H9 (cell line): ENCODE results near the gene LENG9. TPM values are rescaled to one million over a fixed set of nuclear protein-coding genes. Genes with fewer than 3 reads are reported as not detected.

Experiments
- DNase-seq: peaks from one replicate; pipeline ENCODE4 v3.0.0-alpha.2; 2017
- H2AFZ ChIP-seq: one replicate; pipeline ENCODE4 v1.6.1; 2013; ENCODE audit warnings: mild to moderate bottlenecking, low read length, control low read depth, moderate library complexity
- H2AK5ac ChIP-seq: 2 replicates; pipeline ENCODE4 v1.6.1; 2013; ENCODE audit warnings: low read length, control low read depth, mixed read lengths; ENCODE audit not compliant: insufficient read length
- H2BK120ac ChIP-seq: one replicate; pipeline ENCODE4 v1.6.1; 2013; ENCODE audit warnings: low read depth, mild to moderate bottlenecking, low read length, control low read depth, inconsistent platforms; ENCODE audit not compliant: poor library complexity, severe bottlenecking
- H2BK12ac ChIP-seq: 2 replicates; pipeline ENCODE4 v1.6.1; 2013; ENCODE audit warnings: low read length, control low read depth, mixed read lengths, low read depth; ENCODE audit not compliant: insufficient read length
- H2BK15ac ChIP-seq: 2 replicates; pipeline ENCODE4 v1.6.1; 2013; ENCODE audit warnings: low read depth, low read length, control low read depth
- H2BK20ac ChIP-seq: one replicate; pipeline ENCODE4 v1.6.1; 2013; ENCODE audit warnings: low read depth, mild to moderate bottlenecking, low read length, control low read depth, inconsistent platforms; ENCODE audit not compliant: poor library complexity, severe bottlenecking
- H2BK5ac ChIP-seq: 2 replicates; pipeline ENCODE4 v1.6.1; 2013; ENCODE audit warnings: low read length, control low read depth, mixed read lengths; ENCODE audit not compliant: insufficient read length
- H3K14ac ChIP-seq: 2 replicates; pipeline ENCODE4 v1.6.1; 2013; ENCODE audit warnings: low read length, control low read depth; ENCODE audit not compliant: insufficient read depth
- H3K18ac ChIP-seq: 2 replicates; pipeline ENCODE4 v1.6.1; 2013; ENCODE audit warnings: low read depth, mild to moderate bottlenecking, mixed read lengths, low read length, control low read depth; ENCODE audit not compliant: insufficient read length
- H3K23ac ChIP-seq: 2 replicates; pipeline ENCODE4 v1.6.1; 2013; ENCODE audit warnings: low read length, control low read depth, mixed read lengths, low read depth; ENCODE audit not compliant: insufficient read length
- H3K23me2 ChIP-seq: 2 replicates; pipeline ENCODE4 v1.6.1; 2013; ENCODE audit warnings: low read depth, mild to moderate bottlenecking, mixed read lengths, low read length, control low read depth; ENCODE audit not compliant: insufficient read length, poor library complexity, severe bottlenecking
- H3K27ac ChIP-seq: 2 replicates; pipeline ENCODE4 v1.5.1; 2013; ENCODE audit warnings: low read length, control low read depth, mixed read lengths, low read depth; ENCODE audit not compliant: insufficient read length
- H3K27me3 ChIP-seq: 2 replicates; pipeline ENCODE4 v1.6.1; 2013; ENCODE audit warnings: low read length, control low read depth, inconsistent platforms; ENCODE audit not compliant: insufficient read depth
- H3K4ac ChIP-seq: 2 replicates; pipeline ENCODE4 v1.6.1; 2013; ENCODE audit warnings: low read depth, mild to moderate bottlenecking, control low read depth, inconsistent platforms, low read length, moderate library complexity
- H3K4me1 ChIP-seq: 2 replicates; pipeline ENCODE4 v1.6.1; 2013; ENCODE audit warnings: low read length, control low read depth, inconsistent platforms; ENCODE audit not compliant: insufficient read depth
- H3K4me2 ChIP-seq: 2 replicates; pipeline ENCODE4 v1.6.1; 2013; ENCODE audit warnings: low read length, control low read depth, mixed read lengths; ENCODE audit not compliant: insufficient read length, insufficient read depth
- H3K56ac ChIP-seq: 2 replicates; pipeline ENCODE4 v1.6.1; 2013; ENCODE audit warnings: low read depth, mild to moderate bottlenecking, mixed read lengths, low read length, control low read depth; ENCODE audit not compliant: insufficient read length
- H3K79me1 ChIP-seq: 2 replicates; pipeline ENCODE4 v1.6.1; 2013; ENCODE audit warnings: low read depth, mild to moderate bottlenecking, moderate library complexity, low read length, control low read depth, inconsistent platforms; ENCODE audit not compliant: insufficient read depth, poor library complexity, severe bottlenecking
- H3K79me2 ChIP-seq: 2 replicates; pipeline ENCODE4 v1.6.1; 2013; ENCODE audit warnings: low read length, control low read depth, inconsistent platforms; ENCODE audit not compliant: insufficient read depth
- H3K9ac ChIP-seq: 2 replicates; pipeline ENCODE4 v1.6.1; 2013; ENCODE audit warnings: low read length, control low read depth, mixed read lengths; ENCODE audit not compliant: insufficient read length; ENCODE audit errors: extremely low read depth
- H3K9me3 ChIP-seq: one replicate; pipeline ENCODE4 v1.6.1; 2013; ENCODE audit warnings: low read depth, low read length, inconsistent platforms; ENCODE audit not compliant: control insufficient read depth
- H3T11ph ChIP-seq: one replicate; pipeline ENCODE4 v1.6.1; 2013; ENCODE audit warnings: mild to moderate bottlenecking, low read length, control low read depth, inconsistent platforms
- H4K20me1 ChIP-seq: one replicate; pipeline ENCODE4 v1.6.1; 2013; ENCODE audit not compliant: control insufficient read depth, insufficient read length, insufficient read depth
- H4K5ac ChIP-seq: 2 replicates; pipeline ENCODE4 v1.6.1; 2013; ENCODE audit warnings: low read depth, mild to moderate bottlenecking, mixed read lengths, low read length, control low read depth; ENCODE audit not compliant: insufficient read length
- H4K8ac ChIP-seq: replicated peaks from 2 replicates; pipeline ENCODE4 v1.6.1; 2013; ENCODE audit warnings: low read length, control low read depth, mixed read lengths, low read depth; ENCODE audit not compliant: insufficient read length
- H4K91ac ChIP-seq: 2 replicates; pipeline ENCODE4 v1.6.1; 2013; ENCODE audit warnings: low read depth, mild to moderate bottlenecking, moderate library complexity, mixed read lengths, low read length, control low read depth; ENCODE audit not compliant: insufficient read length
- H3K27ac Mint-ChIP-seq, 3 experiments: 2 replicates in 2 of 3; 3 replicates in 1 of 3; pipeline ENCODE4 v1.8.0; 2020 to 2021; ENCODE audit warnings: mixed read lengths in 3 of 3, mild to moderate bottlenecking in 1 of 3, moderate library complexity in 1 of 3
- H3K27me3 Mint-ChIP-seq: 2 replicates; pipeline ENCODE4 v1.8.0; 2021; ENCODE audit warnings: low read depth, mild to moderate bottlenecking, moderate library complexity, mixed read lengths
- H3K36me3 Mint-ChIP-seq, 3 experiments: 2 replicates in 2 of 3; 3 replicates in 1 of 3; pipeline ENCODE4 v1.8.0; 2020 to 2021; ENCODE audit warnings: low read depth in 3 of 3, mixed read lengths in 3 of 3; ENCODE audit not compliant: insufficient read depth in 1 of 3
- H3K4me1 Mint-ChIP-seq, 2 experiments: 2 replicates each; pipeline ENCODE4 v1.8.0; 2020; ENCODE audit warnings: mixed read lengths in 2 of 2
- H3K4me3 Mint-ChIP-seq, 2 experiments: 2 replicates in 1 of 2; 3 replicates in 1 of 2; pipeline ENCODE4 v1.8.0; 2020 to 2021; ENCODE audit warnings: mild to moderate bottlenecking in 2 of 2, mixed read lengths in 2 of 2, moderate library complexity in 1 of 2
- H3K9me3 Mint-ChIP-seq, 2 experiments: 2 replicates in 1 of 2; 3 replicates in 1 of 2; pipeline ENCODE4 v1.8.0; 2020; ENCODE audit warnings: mild to moderate bottlenecking in 2 of 2, mixed read lengths in 2 of 2, moderate library complexity in 1 of 2
- CTCF ChIP-seq: fragments of 200-600 bp; sonication (generic); conservative IDR thresholded peaks from 3 replicates; pipeline ENCODE4 v1.8.0; 2021; ENCODE audit warnings: antibody characterized with exemption, mild to moderate bottlenecking
- WGBS: extraction: QIAGEN DNeasy Blood & Tissue Kit; methylation state at CpG from one replicate; pipeline ENCODE4 v1.1.7; 2013; ENCODE audit warnings: missing lambda C conversion rate, low lambda C conversion rate, mixed read lengths; ENCODE audit not compliant: insufficient read length; ENCODE audit errors: extremely low coverage; 5-methylcytosine and 5-hydroxymethylcytosine counted together
- total RNA-seq: library from RNA; stranded (reverse); gene quantifications from 2 replicates; pipeline ENCODE4 v1.2.1, GENCODE V29; 2021

LENG9 gene
- total RNA-seq, 1 experiment from 2014 or later: 3.8 TPM

- H2AFZ ChIP-seq: no peak overlapping the region
These were observed 685 bp downstream of the LENG9 start for GRCh38 chr19:54462655-54463530.

More at GRCh38 chr19:54462655-54463530, 685 bp downstream of the LENG9 start:
- Histone ChIP-seq H3K79me1 (no peaks in the 10 kb centered on the region), H3K4me2 (peak overlapping the region; percentile 45), H3K23me2 (peaks cover 11% of the 10 kb centered on the region), H3K79me2 (no peaks in the 10 kb centered on the region), H2BK120ac (no peak overlapping the region), H3K9me3 (no peaks in the 10 kb centered on the region), H3K56ac (no peak overlapping the region), H3K9ac (peak overlapping the region; percentile 60), H4K5ac (no peak overlapping the region), H3K4me1 (no peaks in the 10 kb centered on the region), H3K23ac (no peak overlapping the region), H2BK5ac (no peak overlapping the region), H2BK20ac (no peak overlapping the region), H3T11ph (no peak overlapping the region), H2BK15ac (no peak overlapping the region), H4K8ac (no peak overlapping the region), H2AK5ac (no peak overlapping the region), H4K91ac (no peak overlapping the region), H4K20me1 (no peaks in the 10 kb centered on the region), H3K27me3 (no peaks in the 10 kb centered on the region; the same call in 1 of the 2 replicates), H3K4ac (no peak overlapping the region), H3K18ac (peak overlapping the region; percentile 81), H2BK12ac (no peak overlapping the region), H3K14ac (peak overlapping the region; percentile 92), H3K27ac (no peak overlapping the region)
- Mint-ChIP-seq H3K4me3 (peak overlapping the region; percentile 75 to 84), H3K27me3 (peaks cover 17% of the 10 kb centered on the region), H3K36me3 (peaks cover 20 to 37% (median 36%) of the 10 kb centered on the region in 3 experiments; a peak in 6 of 7 replicates), H3K9me3 (peaks cover 2 to 3% of the 10 kb centered on the region in 2 experiments; a peak in 1 of 5 replicates), H3K4me1 (peaks cover 7% of the 10 kb centered on the region in 2 experiments; a peak in 3 of 4 replicates), H3K27ac (no peak overlapping the region)
- WGBS: no CpG with 5 or more reads among the region's 91 CpGs
- peak; percentile 81 for DNase-seq
- TF ChIP-seq CTCF: peak; percentile 56
